SK-N-SH treated with all-trans-retinoic acid at 6 μM for 48 hours (cell line): ENCODE results near the gene PIP5K1C.

Experiments used
- ATAC-seq: fragments of 200-7000 bp; cut with Tn5 transposase; 3 replicates; pipeline ENCODE4 v1.9.1; 2020; ENCODE audit warnings: mild to moderate bottlenecking, moderate library complexity
- BACH2 ChIP-seq: fragments of 250-450 bp; sonication (Bioruptor Pico); IDR thresholded peaks from 2 replicates; pipeline ENCODE4 v1.9.0; 2021; ENCODE audit warnings: mild to moderate bottlenecking, borderline replicate concordance
- CSRNP3 ChIP-seq: fragments of 250-450 bp; sonication (Bioruptor Pico); IDR thresholded peaks from 2 replicates; pipeline ENCODE4 v1.5.1; 2021; ENCODE audit warnings: mild to moderate bottlenecking, moderate library complexity
- ESRRG ChIP-seq: fragments of 250-450 bp; sonication (Bioruptor Pico); IDR thresholded peaks from 2 replicates; pipeline ENCODE4 v1.6.1; 2021; ENCODE audit warnings: mild to moderate bottlenecking
- GLIS3 ChIP-seq: fragments of 250-450 bp; sonication (Bioruptor Pico); IDR thresholded peaks from 2 replicates; pipeline ENCODE4 v1.5.0; 2020; ENCODE audit warnings: mild to moderate bottlenecking, moderate library complexity
- ISL1 ChIP-seq: fragments of 250-450 bp; sonication (Bioruptor Pico); IDR thresholded peaks from 2 replicates; pipeline ENCODE4 v2.1.2; 2022; ENCODE audit warnings: mild to moderate bottlenecking, moderate library complexity
- OSR1 ChIP-seq: fragments of 250-450 bp; sonication (Bioruptor Pico); IDR thresholded peaks from 2 replicates; pipeline ENCODE4 v1.8.0; 2022; ENCODE audit warnings: moderate library complexity, mild to moderate bottlenecking, inconsistent platforms
- POU6F1 ChIP-seq: fragments of 250-450 bp; sonication (Bioruptor Pico); IDR thresholded peaks from 2 replicates; pipeline ENCODE4 v1.8.0; 2021; ENCODE audit warnings: low read depth, mild to moderate bottlenecking, moderate library complexity, borderline replicate concordance
- PPARA ChIP-seq: fragments of 250-450 bp; sonication (Bioruptor Pico); IDR thresholded peaks from 2 replicates; pipeline ENCODE4 v1.5.0; 2020; ENCODE audit warnings: mild to moderate bottlenecking, borderline replicate concordance
- RARB ChIP-seq: fragments of 250-450 bp; sonication (Bioruptor Pico); IDR thresholded peaks from 2 replicates; pipeline ENCODE4 v1.8.0; 2021; ENCODE audit warnings: mild to moderate bottlenecking, moderate library complexity
- SNAI2 ChIP-seq: fragments of 250-450 bp; sonication (Bioruptor Pico); IDR thresholded peaks from 2 replicates; pipeline ENCODE4 v1.5.0; 2020; ENCODE audit warnings: mild to moderate bottlenecking, moderate library complexity
- TCF4 ChIP-seq: fragments of 250-450 bp; sonication (Bioruptor Pico); IDR thresholded peaks from 2 replicates; pipeline ENCODE4 v1.8.0; 2021; ENCODE audit warnings: mild to moderate bottlenecking, moderate library complexity, borderline replicate concordance
- TOX ChIP-seq: fragments of 250-450 bp; sonication (Bioruptor Pico); IDR thresholded peaks from 2 replicates; pipeline ENCODE4 v1.8.0; 2021; ENCODE audit warnings: mild to moderate bottlenecking, moderate library complexity, borderline replicate concordance
- ZC3H10 ChIP-seq: fragments of 250-450 bp; sonication (Bioruptor Pico); IDR thresholded peaks from 2 replicates; pipeline ENCODE4 v1.5.1; 2021; ENCODE audit warnings: mild to moderate bottlenecking, moderate library complexity
- ZFP3 ChIP-seq: fragments of 250-450 bp; sonication (Bioruptor Pico); IDR thresholded peaks from 2 replicates; pipeline ENCODE4 v1.5.0; 2020; ENCODE audit warnings: mild to moderate bottlenecking, moderate library complexity
- ZFP30 ChIP-seq: fragments of 450-650 bp; formaldehyde crosslinking; IDR thresholded peaks from 2 replicates; pipeline ENCODE4 v1.5.0; 2022; ENCODE audit warnings: mild to moderate bottlenecking, moderate library complexity
- ZNF8 ChIP-seq: fragments of 450-650 bp; formaldehyde crosslinking; IDR thresholded peaks from 2 replicates; pipeline ENCODE4 v1.5.0; 2020; ENCODE audit warnings: mild to moderate bottlenecking, moderate library complexity
- TF ChIP-seq, protein P1 (sequence below): fragments of 250-450 bp; sonication (Bioruptor Pico); IDR thresholded peaks from 2 replicates; pipeline ENCODE4 v1.5.1; 2020; ENCODE audit warnings: low read depth, mild to moderate bottlenecking, moderate library complexity
- TF ChIP-seq, protein P2 (sequence below): fragments of 250-450 bp; sonication (Bioruptor Pico); IDR thresholded peaks from 2 replicates; pipeline ENCODE4 v1.5.0; 2020; ENCODE audit warnings: mild to moderate bottlenecking, moderate library complexity
- TF ChIP-seq, protein P3 (sequence below): fragments of 250-450 bp; sonication (Bioruptor Pico); IDR thresholded peaks from 2 replicates; pipeline ENCODE4 v1.8.0; 2020; ENCODE audit warnings: mild to moderate bottlenecking, moderate library complexity, borderline replicate concordance

Gene PIP5K1C

GRCh38 chr19:3599776-3600187, 100.5 kb downstream of the PIP5K1C start (continued):
- TF ChIP-seq CSRNP3 (CRISPR knock-in tag) (no peak), PPARA (CRISPR knock-in tag) (no peak), GLIS3 (CRISPR knock-in tag) (no peak)

- ATAC-seq = no peak
- no peak for TF ChIP-seq SNAI2 (CRISPR knock-in tag)
- no peak for TF ChIP-seq TCF4 (CRISPR knock-in tag)
- no peak for TF ChIP-seq RARB (CRISPR knock-in tag)
- TF ChIP-seq ZFP30 (CRISPR knock-in tag) = no peak
- no peak for TF ChIP-seq GLIS3 (CRISPR knock-in tag)
Observed at GRCh38 chr19:3595521-3596061, 104.7 kb downstream of the PIP5K1C start.

DNA sequence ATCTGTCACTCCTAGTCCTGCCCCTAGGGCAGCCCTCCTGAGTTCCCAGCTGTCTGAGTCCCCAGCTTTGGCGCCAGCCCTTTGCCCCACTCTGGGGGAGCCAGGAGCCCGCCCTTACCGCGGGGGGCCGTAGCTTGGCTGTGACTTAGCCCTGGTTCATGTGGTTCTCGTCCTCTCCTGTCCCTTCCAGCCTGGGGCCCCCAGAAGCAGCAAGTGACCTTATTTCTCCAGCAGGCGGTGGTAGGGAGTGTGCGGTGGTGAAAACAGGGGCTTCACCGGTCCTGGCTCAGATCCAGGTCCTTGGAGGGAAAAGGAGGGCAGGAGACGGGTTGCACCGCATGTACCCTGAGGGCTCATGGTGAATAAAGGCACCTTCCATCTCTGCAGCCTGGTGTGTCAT, 107.1 kb downstream of the PIP5K1C start:
- no peak for ATAC-seq

DNA sequence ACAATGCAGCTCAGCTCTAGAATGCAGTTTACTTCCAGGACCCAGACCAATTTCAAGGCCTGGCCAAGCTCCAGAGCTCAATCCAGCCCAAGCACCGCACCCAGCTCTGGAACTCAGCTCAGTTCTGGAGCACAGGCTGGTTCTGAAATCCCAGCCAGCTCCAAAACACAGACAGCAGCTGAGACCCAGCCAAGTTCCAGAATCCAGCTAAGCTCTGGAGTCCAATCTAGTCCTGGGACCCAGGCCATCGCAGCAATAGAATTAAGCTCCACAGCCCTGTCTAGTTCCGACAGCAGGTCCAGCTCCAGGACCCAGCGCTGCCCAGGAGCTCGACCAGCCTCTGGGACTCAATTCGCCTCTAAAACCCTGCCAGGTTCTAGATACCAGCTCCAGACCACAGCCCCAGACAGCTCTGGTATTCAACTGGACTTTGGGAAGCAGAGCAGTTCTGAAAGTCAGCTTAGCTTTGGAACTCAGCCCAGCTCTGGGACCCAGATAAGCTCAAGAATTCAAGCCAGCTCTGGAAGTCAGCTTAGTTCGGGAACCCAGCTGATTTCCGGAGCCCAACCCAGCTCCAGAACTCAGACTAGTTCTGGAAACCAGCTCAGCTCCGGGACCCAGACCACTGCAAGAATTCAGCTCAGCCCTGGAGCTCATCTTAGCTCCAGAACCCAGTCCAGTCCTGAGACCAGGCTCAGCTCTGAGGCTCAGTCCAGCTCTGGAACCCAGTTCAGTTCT, 108.2 kb downstream of the PIP5K1C start:
- ATAC-seq = no peak

More for the DNA sequence above, 107.1 kb downstream of the PIP5K1C start:
- no peak for TF ChIP-seq BACH2 (CRISPR knock-in tag)
- TF ChIP-seq, protein P1, sequence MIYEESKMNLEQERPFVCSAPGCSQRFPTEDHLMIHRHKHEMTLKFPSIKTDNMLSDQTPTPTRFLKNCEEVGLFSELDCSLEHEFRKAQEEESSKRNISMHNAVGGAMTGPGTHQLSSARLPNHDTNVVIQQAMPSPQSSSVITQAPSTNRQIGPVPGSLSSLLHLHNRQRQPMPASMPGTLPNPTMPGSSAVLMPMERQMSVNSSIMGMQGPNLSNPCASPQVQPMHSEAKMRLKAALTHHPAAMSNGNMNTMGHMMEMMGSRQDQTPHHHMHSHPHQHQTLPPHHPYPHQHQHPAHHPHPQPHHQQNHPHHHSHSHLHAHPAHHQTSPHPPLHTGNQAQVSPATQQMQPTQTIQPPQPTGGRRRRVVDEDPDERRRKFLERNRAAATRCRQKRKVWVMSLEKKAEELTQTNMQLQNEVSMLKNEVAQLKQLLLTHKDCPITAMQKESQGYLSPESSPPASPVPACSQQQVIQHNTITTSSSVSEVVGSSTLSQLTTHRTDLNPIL = no peak
- TF ChIP-seq GLIS3 (CRISPR knock-in tag) = no peak

GRCh38 chr19:3590991-3591659, 109.1 kb downstream of the PIP5K1C start:
- no peak for ATAC-seq
- TF ChIP-seq TCF4 (CRISPR knock-in tag) (no peak), POU6F1 (no peak), TOX (CRISPR knock-in tag) (no peak), ISL1 (CRISPR knock-in tag) (no peak), ZC3H10 (CRISPR knock-in tag) (no peak)
- TF ChIP-seq, protein P2, sequence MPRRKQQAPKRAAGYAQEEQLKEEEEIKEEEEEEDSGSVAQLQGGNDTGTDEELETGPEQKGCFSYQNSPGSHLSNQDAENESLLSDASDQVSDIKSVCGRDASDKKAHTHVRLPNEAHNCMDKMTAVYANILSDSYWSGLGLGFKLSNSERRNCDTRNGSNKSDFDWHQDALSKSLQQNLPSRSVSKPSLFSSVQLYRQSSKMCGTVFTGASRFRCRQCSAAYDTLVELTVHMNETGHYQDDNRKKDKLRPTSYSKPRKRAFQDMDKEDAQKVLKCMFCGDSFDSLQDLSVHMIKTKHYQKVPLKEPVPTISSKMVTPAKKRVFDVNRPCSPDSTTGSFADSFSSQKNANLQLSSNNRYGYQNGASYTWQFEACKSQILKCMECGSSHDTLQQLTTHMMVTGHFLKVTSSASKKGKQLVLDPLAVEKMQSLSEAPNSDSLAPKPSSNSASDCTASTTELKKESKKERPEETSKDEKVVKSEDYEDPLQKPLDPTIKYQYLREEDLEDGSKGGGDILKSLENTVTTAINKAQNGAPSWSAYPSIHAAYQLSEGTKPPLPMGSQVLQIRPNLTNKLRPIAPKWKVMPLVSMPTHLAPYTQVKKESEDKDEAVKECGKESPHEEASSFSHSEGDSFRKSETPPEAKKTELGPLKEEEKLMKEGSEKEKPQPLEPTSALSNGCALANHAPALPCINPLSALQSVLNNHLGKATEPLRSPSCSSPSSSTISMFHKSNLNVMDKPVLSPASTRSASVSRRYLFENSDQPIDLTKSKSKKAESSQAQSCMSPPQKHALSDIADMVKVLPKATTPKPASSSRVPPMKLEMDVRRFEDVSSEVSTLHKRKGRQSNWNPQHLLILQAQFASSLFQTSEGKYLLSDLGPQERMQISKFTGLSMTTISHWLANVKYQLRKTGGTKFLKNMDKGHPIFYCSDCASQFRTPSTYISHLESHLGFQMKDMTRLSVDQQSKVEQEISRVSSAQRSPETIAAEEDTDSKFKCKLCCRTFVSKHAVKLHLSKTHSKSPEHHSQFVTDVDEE (CRISPR knock-in tag) = no peak
- TF ChIP-seq, all 23 proteins: peak for 0

More for the DNA sequence above, 108.2 kb downstream of the PIP5K1C start:
- TF ChIP-seq, protein P2 (CRISPR knock-in tag) = no peak
- TF ChIP-seq SNAI2 (CRISPR knock-in tag) (no peak), ZFP30 (CRISPR knock-in tag) (no peak), OSR1 (CRISPR knock-in tag) (no peak), ZNF8 (CRISPR knock-in tag) (no peak), ZFP3 (no peak), GLIS3 (CRISPR knock-in tag) (no peak), PPARA (CRISPR knock-in tag) (no peak), BACH2 (CRISPR knock-in tag) (no peak), TCF4 (CRISPR knock-in tag) (no peak), ESRRG (CRISPR knock-in tag) (no peak), ISL1 (CRISPR knock-in tag) (no peak)
- TF ChIP-seq, protein P3, sequence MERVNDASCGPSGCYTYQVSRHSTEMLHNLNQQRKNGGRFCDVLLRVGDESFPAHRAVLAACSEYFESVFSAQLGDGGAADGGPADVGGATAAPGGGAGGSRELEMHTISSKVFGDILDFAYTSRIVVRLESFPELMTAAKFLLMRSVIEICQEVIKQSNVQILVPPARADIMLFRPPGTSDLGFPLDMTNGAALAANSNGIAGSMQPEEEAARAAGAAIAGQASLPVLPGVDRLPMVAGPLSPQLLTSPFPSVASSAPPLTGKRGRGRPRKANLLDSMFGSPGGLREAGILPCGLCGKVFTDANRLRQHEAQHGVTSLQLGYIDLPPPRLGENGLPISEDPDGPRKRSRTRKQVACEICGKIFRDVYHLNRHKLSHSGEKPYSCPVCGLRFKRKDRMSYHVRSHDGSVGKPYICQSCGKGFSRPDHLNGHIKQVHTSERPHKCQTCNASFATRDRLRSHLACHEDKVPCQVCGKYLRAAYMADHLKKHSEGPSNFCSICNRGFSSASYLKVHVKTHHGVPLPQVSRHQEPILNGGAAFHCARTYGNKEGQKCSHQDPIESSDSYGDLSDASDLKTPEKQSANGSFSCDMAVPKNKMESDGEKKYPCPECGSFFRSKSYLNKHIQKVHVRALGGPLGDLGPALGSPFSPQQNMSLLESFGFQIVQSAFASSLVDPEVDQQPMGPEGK (CRISPR knock-in tag) = no peak
